Measurements from ENCODE around the gene NEXMIF.
"Not testable (repeated sequence)": the region's sequence is repeated elsewhere in the genome, so short reads cannot be mapped to it uniquely, and the experiment has no call there.

NEXMIF gene

DNA sequence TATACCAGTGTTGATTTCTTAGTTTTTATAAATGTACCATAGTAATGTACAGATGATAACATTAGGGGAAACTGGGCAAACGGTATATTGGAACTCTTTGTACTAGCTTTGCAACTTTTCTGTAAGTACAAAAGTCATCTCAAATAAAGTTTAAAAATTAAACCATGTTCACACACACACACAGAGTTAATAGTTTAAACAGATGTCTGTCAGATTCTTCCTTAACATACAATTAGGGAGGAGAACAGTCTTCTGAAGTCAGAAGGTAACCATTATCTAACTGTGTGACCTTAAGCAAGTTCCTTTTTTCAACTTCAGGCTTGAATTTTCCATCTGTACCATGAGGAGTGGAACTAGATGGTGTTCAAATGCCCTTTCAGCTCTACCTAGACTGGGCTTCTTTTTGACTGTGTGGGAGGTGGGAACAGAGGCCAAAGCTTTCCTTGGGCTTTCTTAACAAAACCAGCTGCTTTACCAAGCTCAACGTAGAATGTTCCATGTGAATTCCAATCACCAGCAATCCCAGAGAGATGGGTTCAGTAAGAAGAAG, 127.8 kb downstream of the NEXMIF start:
- DNase-seq (ENCODE audit: low read depth, low spot score), result no peak

DNA sequence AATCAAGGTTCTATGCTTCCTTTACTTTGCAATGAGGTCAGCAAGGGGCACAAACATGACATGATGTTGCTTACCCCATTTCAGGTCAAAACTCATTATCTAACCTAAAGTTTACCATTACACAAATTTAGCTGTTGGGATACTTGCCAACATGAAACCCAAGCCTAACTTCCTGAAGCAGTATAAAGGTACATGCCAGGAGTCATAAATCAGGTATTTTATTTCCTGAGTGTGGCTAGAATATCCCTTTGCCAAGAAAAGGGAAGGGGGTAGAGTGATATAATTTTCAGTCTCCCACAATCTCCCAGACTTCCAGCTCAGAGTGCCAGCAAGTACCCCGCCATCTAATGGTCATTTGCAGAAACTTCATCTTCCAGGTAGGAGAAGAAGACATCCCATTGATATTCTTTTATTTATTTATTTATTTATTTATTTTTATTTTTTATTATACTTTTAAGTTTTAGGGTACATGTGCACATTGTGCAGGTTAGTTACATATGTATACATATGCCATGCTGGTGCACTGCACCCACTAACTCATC, 136.6 kb downstream of the NEXMIF start:
- DNase-seq (ENCODE audit: low read depth, low spot score), result no peak

DNA sequence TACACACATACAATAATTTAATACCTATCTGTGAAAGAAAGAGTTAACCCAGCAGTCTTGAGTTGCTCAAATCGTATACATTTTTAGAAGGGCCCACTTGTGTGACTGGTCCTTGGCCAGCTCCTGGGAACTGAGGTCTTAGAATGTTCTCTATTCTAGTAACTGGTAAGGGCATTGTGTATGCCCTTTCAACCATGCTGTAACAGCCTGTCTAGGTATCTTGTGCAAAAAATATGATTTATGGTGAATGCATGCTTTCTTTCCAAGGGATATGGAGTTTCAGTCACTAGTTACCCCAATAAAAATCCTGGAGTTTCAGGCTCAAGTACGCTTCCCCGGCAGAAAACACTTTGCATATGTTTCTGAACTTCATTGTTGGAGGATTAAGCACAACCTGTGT, 140.6 kb downstream of the NEXMIF start:
- DNase-seq (ENCODE audit: low read depth, low spot score), result no peak

DNA sequence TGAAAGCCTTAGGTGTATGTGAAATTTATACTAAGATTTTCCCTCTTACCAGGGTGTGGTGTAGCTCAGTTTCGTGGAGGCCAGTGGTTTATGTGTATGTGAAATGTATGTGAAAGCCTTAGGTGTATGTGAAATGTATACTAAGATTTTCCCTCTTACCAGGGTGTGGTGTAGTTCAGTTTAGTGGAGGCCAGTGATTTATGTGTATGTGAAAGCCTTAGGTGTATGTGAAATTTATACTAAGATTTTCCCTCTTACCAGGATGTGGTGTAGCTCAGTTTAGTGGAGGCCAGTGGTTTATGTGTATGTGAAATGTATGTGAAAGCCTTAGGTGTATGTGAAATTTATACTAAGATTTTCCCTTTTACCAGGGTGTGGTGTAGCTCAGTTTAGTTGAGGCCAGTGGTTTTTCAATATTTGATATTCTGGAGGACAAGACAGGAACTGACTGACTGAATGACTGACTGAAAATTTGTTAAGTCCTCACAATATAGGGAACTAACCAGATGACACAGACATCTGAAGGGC, 143.7 kb downstream of the NEXMIF start:
- DNase-seq (ENCODE audit: low read depth, low spot score), result no peak

DNA sequence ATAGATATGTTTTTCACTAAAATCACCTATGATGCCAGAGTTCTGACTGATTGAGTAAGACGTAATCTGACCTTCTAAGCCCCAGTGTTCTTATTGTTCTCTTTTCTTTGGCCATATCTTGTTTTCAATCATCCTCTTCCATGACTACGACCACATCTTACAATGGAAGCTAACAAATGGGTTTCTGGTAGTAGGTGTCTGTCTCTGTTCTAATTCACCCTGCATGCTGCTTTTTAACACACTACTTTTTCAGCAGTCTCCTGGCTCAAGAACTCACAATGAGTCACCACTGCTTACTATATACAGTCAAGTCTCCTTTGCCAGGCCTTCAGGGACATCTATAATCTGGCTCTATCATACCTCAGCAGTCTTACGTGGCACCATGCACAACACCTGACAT, 146.1 kb downstream of the NEXMIF start:
- no peak for DNase-seq (ENCODE audit: low read depth, low spot score)

DNA sequence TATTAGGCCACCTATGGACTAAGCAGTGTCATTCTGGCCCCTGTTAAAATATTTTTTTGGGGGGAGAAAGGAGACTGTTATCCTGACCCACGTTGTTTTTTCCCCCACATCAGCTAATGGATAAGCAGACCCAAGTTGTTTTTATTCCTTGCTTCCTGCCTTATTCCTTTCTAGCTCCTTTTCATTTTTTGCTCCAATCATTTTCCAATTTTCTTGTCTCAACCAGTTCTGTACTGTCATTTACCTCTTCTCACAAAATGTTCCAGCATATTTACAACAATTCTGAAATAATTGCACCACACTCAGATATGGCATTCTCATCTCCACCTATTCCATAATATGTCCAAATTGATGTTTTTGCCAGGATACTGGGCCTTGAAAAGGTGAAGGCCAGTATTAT, 150.3 kb downstream of the NEXMIF start:
- DNase-seq (ENCODE audit: low read depth, low spot score), result no peak

DNA sequence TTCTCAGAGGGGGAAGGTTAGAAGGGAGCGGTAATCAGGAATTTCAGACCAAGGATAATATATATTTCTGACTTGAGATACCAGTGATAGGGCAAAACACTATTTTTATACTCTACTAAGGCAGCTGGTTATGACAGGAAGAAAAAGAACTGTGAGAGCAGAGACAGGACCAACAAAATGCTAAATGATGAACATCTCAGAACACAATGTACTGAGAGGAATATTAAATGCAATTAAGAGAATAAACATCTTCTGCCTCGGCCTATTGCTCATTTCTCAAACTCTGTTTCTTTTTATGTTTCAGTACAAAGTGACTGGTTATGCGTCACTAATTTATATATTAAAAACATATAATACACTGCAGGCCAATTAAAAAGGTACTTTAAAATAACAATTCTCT, 188.8 kb downstream of the NEXMIF start:
- DNase-seq (ENCODE audit: low read depth, low spot score), result no peak

DNA sequence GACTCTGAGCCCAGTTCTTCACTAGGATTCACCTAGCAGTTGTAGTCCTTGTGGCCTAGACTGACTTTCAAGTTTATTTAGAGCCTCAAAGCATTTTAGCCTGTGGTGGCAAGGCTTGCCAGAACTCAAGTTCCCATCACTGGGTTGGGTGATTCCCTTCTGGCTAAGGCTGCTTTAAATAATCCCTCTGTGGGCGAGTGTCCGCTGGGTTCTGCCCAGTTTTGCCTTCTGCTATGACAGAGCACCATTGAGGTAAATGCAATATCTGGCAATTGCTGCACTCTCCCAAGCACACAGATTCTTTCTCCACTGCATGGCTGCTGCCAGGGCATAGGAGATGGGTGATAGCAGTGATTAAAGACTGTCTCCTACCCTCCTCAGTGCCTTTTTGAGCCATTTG, 220.0 kb downstream of the NEXMIF start:
- no peak for DNase-seq (ENCODE audit: low read depth, low spot score)

DNA sequence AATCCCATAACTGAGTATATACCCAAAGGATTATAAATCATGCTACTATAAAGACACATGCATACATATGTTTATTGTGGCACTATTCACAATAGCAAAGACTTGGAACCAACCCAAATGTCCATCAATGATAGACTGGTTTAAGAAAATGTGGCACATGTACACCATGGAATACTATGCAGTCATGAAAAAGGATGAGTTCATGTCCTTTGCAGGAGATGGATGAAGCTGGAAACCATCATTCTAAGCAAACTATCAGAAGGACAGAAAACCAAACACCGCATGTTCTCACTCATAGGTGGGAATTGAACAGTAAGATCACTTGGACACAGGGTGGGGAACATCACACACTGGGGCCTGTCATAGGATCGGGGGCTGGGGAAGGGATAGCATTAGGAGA, 223.9 kb downstream of the NEXMIF start:
- not testable (repeated sequence) for DNase-seq (ENCODE audit: low read depth, low spot score)

DNA sequence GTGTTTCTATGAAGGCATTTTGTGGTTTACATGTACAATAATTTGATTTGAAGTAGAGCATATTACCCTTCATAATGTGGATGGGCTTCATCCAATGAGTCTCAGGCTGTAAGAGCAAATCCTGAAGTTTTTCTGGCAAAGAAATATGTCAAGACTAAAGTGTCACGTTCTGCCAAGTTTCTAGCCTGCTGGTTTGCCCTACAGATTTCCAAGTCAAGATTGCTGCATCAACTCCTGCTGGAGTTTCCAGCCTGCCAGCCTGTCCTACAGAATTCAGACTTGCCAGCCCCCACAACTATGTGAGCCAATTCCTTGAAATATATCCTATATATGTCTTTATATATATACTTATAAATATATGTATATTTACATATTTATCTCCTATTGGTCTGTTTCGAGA, 240.8 kb downstream of the NEXMIF start:
- no peak for DNase-seq (ENCODE audit: low read depth, low spot score)
